GM19468 (cell line): ENCODE data around the gene PREB.
"Not testable (repeated sequence)": the region's sequence is repeated elsewhere in the genome, so short reads cannot be mapped to it uniquely, and the experiment has no call there.

ENCODE experiments used
- ATAC-seq: cut with Tn5 transposase; IDR thresholded peaks from one replicate; pipeline ENCODE4 v1.9.1; 2021; ENCODE audit warnings: mild to moderate bottlenecking, moderate library complexity, moderate number of reproducible peaks; ENCODE audit not compliant: unreplicated experiment; ENCODE audit errors: extremely low read depth

Gene PREB

GRCh38 chr2:27128668-27129571, 5.5 kb downstream of the PREB start:
- no peak for ATAC-seq

GRCh38 chr2:27127883-27128667, 6.4 kb downstream of the PREB start:
- no peak for ATAC-seq

GRCh38 chr2:27126252-27126710, 8.2 kb downstream of the PREB start:
- no peak for ATAC-seq

GRCh38 chr2:27125104-27125503, 9.3 kb downstream of the PREB start:
- ATAC-seq: no peak

GRCh38 chr2:27123302-27124150, 10.9 kb downstream of the PREB start, which contains the start of gene ABHD1:
Gene ABHD1 (plus strand): TSS chr2:27123815. CDS start chr2:27123949, 134 bp downstream.
- ATAC-seq: no peak

- no peak for ATAC-seq
Observed at GRCh38 chr2:27122791-27123190, 11.6 kb downstream of the PREB start.

GRCh38 chr2:27121906-27122305, 12.5 kb downstream of the PREB start:
- no peak for ATAC-seq

GRCh38 chr2:27119330-27119670, 15.1 kb downstream of the PREB start:
- ATAC-seq: not testable (repeated sequence)

- ATAC-seq: no peak
Observed at GRCh38 chr2:27118525-27119329, 15.7 kb downstream of the PREB start, which contains the start of gene CGREF1. Gene CGREF1 (minus strand): TSS chr2:27119128. CDS start chr2:27104366, 14,762 bp downstream.

GRCh38 chr2:27117995-27118524, 16.4 kb downstream of the PREB start:
- no peak for ATAC-seq

- no peak for ATAC-seq
Observed at GRCh38 chr2:27115519-27115918, 18.9 kb downstream of the PREB start.

- ATAC-seq: not testable (repeated sequence)
Observed at GRCh38 chr2:27111392-27112078, 22.9 kb downstream of the PREB start.

- ATAC-seq: not testable (repeated sequence)
Observed at GRCh38 chr2:27110603-27111352, 23.7 kb downstream of the PREB start.

GRCh38 chr2:27109083-27109482, 25.4 kb downstream of the PREB start:
- ATAC-seq: no peak

GRCh38 chr2:27108221-27108620, 26.2 kb downstream of the PREB start:
- ATAC-seq: no peak

GRCh38 chr2:27105981-27106380, 28.5 kb downstream of the PREB start:
- ATAC-seq: no peak

GRCh38 chr2:27102329-27102728, 32.1 kb downstream of the PREB start:
- no peak for ATAC-seq

GRCh38 chr2:27100036-27100435, 34.4 kb downstream of the PREB start:
- ATAC-seq: no peak
